Panc1 (cell line): ENCODE measurements around the gene NOS3.

Source experiments
- POLR2AphosphoS5 ChIP-seq: IDR thresholded peaks from 2 replicates; pipeline ENCODE4 v1.6.1; 2012; ENCODE audit warnings: mild to moderate bottlenecking, low read depth, low read length, moderate library complexity
- TCF7L2 ChIP-seq: IDR thresholded peaks from 2 replicates; pipeline ENCODE4 v1.6.1; 2011; ENCODE audit warnings: mild to moderate bottlenecking, low read depth, low read length, inconsistent platforms
- TF ChIP-seq, protein P1 (sequence below): fragments of 450-650 bp; IDR thresholded peaks from 2 replicates; pipeline ENCODE4 v1.5.1; 2017; ENCODE audit warnings: mild to moderate bottlenecking
- TF ChIP-seq, protein P2 (sequence below), 2 experiments: IDR thresholded peaks; 2 replicates each; pipeline ENCODE4 v1.6.1; 2011 to 2012; ENCODE audit warnings: low read depth in 2 of 2, control low read depth in 1 of 2, low read length in 1 of 2, mild to moderate bottlenecking in 1 of 2, moderate library complexity in 1 of 2; ENCODE audit not compliant: insufficient read depth in 1 of 2

DNA sequence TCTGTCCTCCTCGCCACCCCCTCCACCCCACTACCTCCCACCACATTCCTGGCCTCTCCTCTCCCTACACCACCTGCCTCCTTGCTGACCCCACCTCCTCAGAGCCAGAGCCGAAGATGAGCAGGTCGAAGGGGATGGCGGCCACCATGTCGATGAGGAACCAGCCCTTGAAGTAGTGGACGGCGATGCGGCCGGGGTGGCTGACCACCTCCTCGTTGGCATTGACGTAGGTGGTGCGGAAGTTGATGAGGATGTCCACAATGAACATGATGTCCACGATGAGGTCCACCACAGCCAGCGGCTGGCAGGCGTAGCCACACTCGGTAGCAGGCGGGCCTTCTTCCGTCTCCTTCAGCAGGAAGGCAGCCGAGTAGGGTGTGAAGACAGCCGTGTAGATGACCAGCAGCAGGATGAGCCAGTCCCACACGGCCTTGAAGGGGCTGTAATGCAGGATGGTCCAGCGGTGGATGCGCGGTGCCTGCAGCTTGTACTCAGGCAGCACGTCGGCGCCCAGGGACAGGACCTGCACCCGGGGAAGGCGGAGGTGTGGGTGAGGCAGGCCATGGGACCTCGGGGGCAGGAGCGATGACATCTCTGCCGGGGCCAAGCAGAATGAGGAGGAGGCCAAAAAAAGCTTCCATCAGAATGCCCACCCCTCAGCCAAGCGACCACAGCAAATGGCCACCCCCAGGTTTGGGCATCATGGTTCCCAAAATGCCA lies 38.3 kb upstream of the NOS3 start:
- TF ChIP-seq, protein P1, sequence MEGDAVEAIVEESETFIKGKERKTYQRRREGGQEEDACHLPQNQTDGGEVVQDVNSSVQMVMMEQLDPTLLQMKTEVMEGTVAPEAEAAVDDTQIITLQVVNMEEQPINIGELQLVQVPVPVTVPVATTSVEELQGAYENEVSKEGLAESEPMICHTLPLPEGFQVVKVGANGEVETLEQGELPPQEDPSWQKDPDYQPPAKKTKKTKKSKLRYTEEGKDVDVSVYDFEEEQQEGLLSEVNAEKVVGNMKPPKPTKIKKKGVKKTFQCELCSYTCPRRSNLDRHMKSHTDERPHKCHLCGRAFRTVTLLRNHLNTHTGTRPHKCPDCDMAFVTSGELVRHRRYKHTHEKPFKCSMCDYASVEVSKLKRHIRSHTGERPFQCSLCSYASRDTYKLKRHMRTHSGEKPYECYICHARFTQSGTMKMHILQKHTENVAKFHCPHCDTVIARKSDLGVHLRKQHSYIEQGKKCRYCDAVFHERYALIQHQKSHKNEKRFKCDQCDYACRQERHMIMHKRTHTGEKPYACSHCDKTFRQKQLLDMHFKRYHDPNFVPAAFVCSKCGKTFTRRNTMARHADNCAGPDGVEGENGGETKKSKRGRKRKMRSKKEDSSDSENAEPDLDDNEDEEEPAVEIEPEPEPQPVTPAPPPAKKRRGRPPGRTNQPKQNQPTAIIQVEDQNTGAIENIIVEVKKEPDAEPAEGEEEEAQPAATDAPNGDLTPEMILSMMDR = no peak
- TF ChIP-seq TCF7L2 (no peak), POLR2AphosphoS5 (no peak)
- TF ChIP-seq, protein P2, sequence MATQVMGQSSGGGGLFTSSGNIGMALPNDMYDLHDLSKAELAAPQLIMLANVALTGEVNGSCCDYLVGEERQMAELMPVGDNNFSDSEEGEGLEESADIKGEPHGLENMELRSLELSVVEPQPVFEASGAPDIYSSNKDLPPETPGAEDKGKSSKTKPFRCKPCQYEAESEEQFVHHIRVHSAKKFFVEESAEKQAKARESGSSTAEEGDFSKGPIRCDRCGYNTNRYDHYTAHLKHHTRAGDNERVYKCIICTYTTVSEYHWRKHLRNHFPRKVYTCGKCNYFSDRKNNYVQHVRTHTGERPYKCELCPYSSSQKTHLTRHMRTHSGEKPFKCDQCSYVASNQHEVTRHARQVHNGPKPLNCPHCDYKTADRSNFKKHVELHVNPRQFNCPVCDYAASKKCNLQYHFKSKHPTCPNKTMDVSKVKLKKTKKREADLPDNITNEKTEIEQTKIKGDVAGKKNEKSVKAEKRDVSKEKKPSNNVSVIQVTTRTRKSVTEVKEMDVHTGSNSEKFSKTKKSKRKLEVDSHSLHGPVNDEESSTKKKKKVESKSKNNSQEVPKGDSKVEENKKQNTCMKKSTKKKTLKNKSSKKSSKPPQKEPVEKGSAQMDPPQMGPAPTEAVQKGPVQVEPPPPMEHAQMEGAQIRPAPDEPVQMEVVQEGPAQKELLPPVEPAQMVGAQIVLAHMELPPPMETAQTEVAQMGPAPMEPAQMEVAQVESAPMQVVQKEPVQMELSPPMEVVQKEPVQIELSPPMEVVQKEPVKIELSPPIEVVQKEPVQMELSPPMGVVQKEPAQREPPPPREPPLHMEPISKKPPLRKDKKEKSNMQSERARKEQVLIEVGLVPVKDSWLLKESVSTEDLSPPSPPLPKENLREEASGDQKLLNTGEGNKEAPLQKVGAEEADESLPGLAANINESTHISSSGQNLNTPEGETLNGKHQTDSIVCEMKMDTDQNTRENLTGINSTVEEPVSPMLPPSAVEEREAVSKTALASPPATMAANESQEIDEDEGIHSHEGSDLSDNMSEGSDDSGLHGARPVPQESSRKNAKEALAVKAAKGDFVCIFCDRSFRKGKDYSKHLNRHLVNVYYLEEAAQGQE (IDR thresholded peaks at IDR 0.05; ENCODE audit: insufficient read depth in 1 of 2, low read depth in 2 of 2, low read length in 1 of 2) = no peak
